HepG2 (cell line): ENCODE measurements around the gene CYTH2. TPM values are rescaled to one million over a fixed set of nuclear protein-coding genes. Genes with fewer than 3 reads are reported as not detected.

Source experiments
- CCDC6 ChIP-seq: sonication (generic); formaldehyde crosslinking; IDR thresholded peaks from 2 replicates; pipeline ENCODE4 v1.8.1; 2022; ENCODE audit warnings: mild to moderate bottlenecking, missing genetic modification reagents, moderate library complexity
- CREM ChIP-seq, 2 experiments: sonication (generic) in 1 of 2; formaldehyde crosslinking in 1 of 2; IDR thresholded peaks; 2 replicates each; pipeline versions ENCODE4 v1.4.0 to v1.6.1; 2016 to 2020; ENCODE audit warnings: antibody characterized with exemption in 1 of 2, mild to moderate bottlenecking in 1 of 2, missing genetic modification reagents in 1 of 2
- DZIP1 ChIP-seq: sonication (generic); formaldehyde crosslinking; IDR thresholded peaks from 2 replicates; pipeline ENCODE4 v1.5.0; 2020; ENCODE audit warnings: mild to moderate bottlenecking, missing genetic modification reagents
- ESRRA ChIP-seq: sonication (generic); formaldehyde crosslinking; IDR thresholded peaks from 2 replicates; pipeline ENCODE4 v1.5.1; 2020; ENCODE audit warnings: mild to moderate bottlenecking, low read depth, missing genetic modification reagents
- HIC2 ChIP-seq: sonication (generic); formaldehyde crosslinking; IDR thresholded peaks from 2 replicates; pipeline ENCODE4 v1.9.0; 2022; ENCODE audit warnings: low read depth, missing genetic modification reagents
- ISL2 ChIP-seq: sonication (generic); formaldehyde crosslinking; IDR thresholded peaks from 2 replicates; pipeline ENCODE4 v1.5.0; 2020; ENCODE audit warnings: missing genetic modification reagents
- MBNL3 ChIP-seq: fragments of 250-450 bp; sonication (Bioruptor Pico); conservative IDR thresholded peaks from 2 replicates; pipeline ENCODE4 v1.8.0; 2022; ENCODE audit warnings: mild to moderate bottlenecking, inconsistent platforms
- MTF2 ChIP-seq: sonication (generic); formaldehyde crosslinking; IDR thresholded peaks from 2 replicates; pipeline ENCODE4 v1.5.0; 2020; ENCODE audit warnings: missing genetic modification reagents, borderline replicate concordance
- NR3C1 ChIP-seq: sonication (generic); formaldehyde crosslinking; IDR thresholded peaks from 2 replicates; pipeline ENCODE4 v1.4.0; 2020; ENCODE audit warnings: missing genetic modification reagents
- RARG ChIP-seq: sonication (generic); formaldehyde crosslinking; IDR thresholded peaks from 2 replicates; pipeline ENCODE4 v1.4.0; 2020; ENCODE audit warnings: low read depth, mild to moderate bottlenecking, missing genetic modification reagents
- SMC3 ChIP-seq: IDR thresholded peaks from 2 replicates; pipeline ENCODE4 v1.6.1; 2011; ENCODE audit warnings: low read length, improper control_type of control experiment
- SUZ12 ChIP-seq: fragments of 150-350 bp; IDR thresholded peaks from 2 replicates; pipeline ENCODE4 v1.6.1; 2014; ENCODE audit warnings: low read depth, low read length
- TRIM22 ChIP-seq: fragments of 450-650 bp; IDR thresholded peaks from 2 replicates; pipeline ENCODE4 v1.6.1; 2017
- ZFP41 ChIP-seq: sonication (generic); formaldehyde crosslinking; IDR thresholded peaks from 2 replicates; pipeline ENCODE4 v1.4.0; 2020; ENCODE audit warnings: mild to moderate bottlenecking, missing genetic modification reagents, borderline replicate concordance
- ZFP62 ChIP-seq: sonication (generic); formaldehyde crosslinking; IDR thresholded peaks from 2 replicates; pipeline ENCODE4 v1.4.0; 2020; ENCODE audit warnings: missing genetic modification reagents
- ZNF101 ChIP-seq: sonication (generic); formaldehyde crosslinking; IDR thresholded peaks from 2 replicates; pipeline ENCODE4 v1.4.0; 2020; ENCODE audit warnings: mild to moderate bottlenecking, low read depth, missing genetic modification reagents, borderline replicate concordance
- ZNF570 ChIP-seq: sonication (generic); formaldehyde crosslinking; IDR thresholded peaks from 2 replicates; pipeline ENCODE4 v1.4.0; 2020; ENCODE audit warnings: mild to moderate bottlenecking, missing genetic modification reagents, borderline replicate concordance
- ZNF580 ChIP-seq: IDR thresholded peaks from 2 replicates; pipeline ENCODE4 v1.6.1; 2016; ENCODE audit warnings: low read depth, borderline replicate concordance
- ZNF704 ChIP-seq: sonication (generic); formaldehyde crosslinking; IDR thresholded peaks from 2 replicates; pipeline ENCODE4 v1.8.1; 2023; ENCODE audit warnings: mild to moderate bottlenecking, inconsistent platforms, moderate library complexity, missing genetic modification reagents, borderline replicate concordance
- polyA plus RNA-seq, 8 experiments: library from polyadenylated mRNA; depleted of rRNA in 3 of 8; stranded (reverse) in 7 of 8; unstranded in 1 of 8; fragments of >200 nt; fragmentation: Illumina TruSeq in 4 of 8; extraction: Trizol in 4 of 8; gene quantifications; 2 replicates each; pipeline versions ENCODE4 v1.2.1 to v1.2.3, GENCODE V29; 2011 to 2016; ENCODE audit warnings: low read depth in 4 of 8, missing spikeins in 1 of 8, mixed read lengths in 1 of 8; ENCODE audit not compliant: insufficient read depth in 1 of 8
- total RNA-seq, 5 experiments: library from RNA; depleted of rRNA; stranded (reverse); fragments of >200 nt; fragmentation: Illumina TruSeq; extraction: Trizol; gene quantifications; 2 replicates each; pipeline ENCODE4 v1.2.3, GENCODE V29; 2016; ENCODE audit warnings: low read depth in 1 of 5

The CYTH2 gene
- total and polyA plus RNA-seq, 2 of the 13 experiments (the other 11 are each of a cell fraction or from before 2014, with no cell fraction given): 16.5 to 39.3 TPM

GRCh38 chr19:48445606-48446481 lies 23.3 kb upstream of the CYTH2 start, which contains the start of gene GRWD1 (continued):
- peak; percentile 56; the same call in 1 of the 2 replicates for TF ChIP-seq SUZ12
- TF ChIP-seq ZFP62 (CRISPR knock-in tag): no peak
- TF ChIP-seq ESRRA (CRISPR knock-in tag): no peak
- no peak for TF ChIP-seq SMC3
- TF ChIP-seq MTF2 (CRISPR knock-in tag): no peak
- no peak for TF ChIP-seq ZNF570 (CRISPR knock-in tag)
- TF ChIP-seq MBNL3 (CRISPR knock-in tag): no peak
- no peak for TF ChIP-seq TRIM22
- no peak for TF ChIP-seq NR3C1 (CRISPR knock-in tag)
- no peak for TF ChIP-seq RARG (CRISPR knock-in tag)
- TF ChIP-seq ZNF580 (CRISPR knock-in tag): peak; percentile 70; the same call in 1 of the 2 replicates
- TF ChIP-seq ZNF101 (CRISPR knock-in tag): no peak
- TF ChIP-seq ISL2: peak; percentile 57
- no peak for TF ChIP-seq ZFP41 (CRISPR knock-in tag)
- TF ChIP-seq ZNF704: no peak
- no peak for TF ChIP-seq HIC2 (CRISPR knock-in tag)
- TF ChIP-seq CREM (IDR thresholded peaks at IDR 0.05): peak; percentile 95
- peak; percentile 38; the same call in 1 of the 2 replicates for TF ChIP-seq CREM (CRISPR knock-in tag; IDR thresholded peaks at IDR 0.05)
- TF ChIP-seq DZIP1 (CRISPR knock-in tag): no peak; the same call in 1 of the 2 replicates
- TF ChIP-seq CCDC6 (CRISPR knock-in tag): no peak
